ENCODE results near the gene ZNF14.

DNA sequence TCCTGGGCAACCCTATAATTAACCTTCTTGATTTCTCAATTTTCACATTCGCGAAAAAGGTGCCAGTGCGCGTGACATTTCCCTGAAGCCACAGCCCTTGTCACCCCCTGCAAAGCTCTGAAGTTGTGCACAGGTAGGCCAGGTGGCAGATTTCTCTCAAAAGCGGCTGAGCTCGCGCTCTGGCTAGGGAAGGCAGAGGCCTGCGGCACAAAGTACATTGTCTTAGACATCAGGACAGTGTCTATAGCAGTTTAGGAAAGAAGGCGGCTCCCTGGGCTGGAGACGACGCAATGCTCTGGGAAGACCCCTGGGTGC lies 42.9 kb upstream of the ZNF14 start:
- TF ChIP-seq SREBF2 (IDR thresholded peaks at IDR 0.05), result no peak
- TF ChIP-seq, protein P1, sequence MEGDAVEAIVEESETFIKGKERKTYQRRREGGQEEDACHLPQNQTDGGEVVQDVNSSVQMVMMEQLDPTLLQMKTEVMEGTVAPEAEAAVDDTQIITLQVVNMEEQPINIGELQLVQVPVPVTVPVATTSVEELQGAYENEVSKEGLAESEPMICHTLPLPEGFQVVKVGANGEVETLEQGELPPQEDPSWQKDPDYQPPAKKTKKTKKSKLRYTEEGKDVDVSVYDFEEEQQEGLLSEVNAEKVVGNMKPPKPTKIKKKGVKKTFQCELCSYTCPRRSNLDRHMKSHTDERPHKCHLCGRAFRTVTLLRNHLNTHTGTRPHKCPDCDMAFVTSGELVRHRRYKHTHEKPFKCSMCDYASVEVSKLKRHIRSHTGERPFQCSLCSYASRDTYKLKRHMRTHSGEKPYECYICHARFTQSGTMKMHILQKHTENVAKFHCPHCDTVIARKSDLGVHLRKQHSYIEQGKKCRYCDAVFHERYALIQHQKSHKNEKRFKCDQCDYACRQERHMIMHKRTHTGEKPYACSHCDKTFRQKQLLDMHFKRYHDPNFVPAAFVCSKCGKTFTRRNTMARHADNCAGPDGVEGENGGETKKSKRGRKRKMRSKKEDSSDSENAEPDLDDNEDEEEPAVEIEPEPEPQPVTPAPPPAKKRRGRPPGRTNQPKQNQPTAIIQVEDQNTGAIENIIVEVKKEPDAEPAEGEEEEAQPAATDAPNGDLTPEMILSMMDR (IDR thresholded peaks at IDR 0.05), result no peak
- TF ChIP-seq, protein P2, sequence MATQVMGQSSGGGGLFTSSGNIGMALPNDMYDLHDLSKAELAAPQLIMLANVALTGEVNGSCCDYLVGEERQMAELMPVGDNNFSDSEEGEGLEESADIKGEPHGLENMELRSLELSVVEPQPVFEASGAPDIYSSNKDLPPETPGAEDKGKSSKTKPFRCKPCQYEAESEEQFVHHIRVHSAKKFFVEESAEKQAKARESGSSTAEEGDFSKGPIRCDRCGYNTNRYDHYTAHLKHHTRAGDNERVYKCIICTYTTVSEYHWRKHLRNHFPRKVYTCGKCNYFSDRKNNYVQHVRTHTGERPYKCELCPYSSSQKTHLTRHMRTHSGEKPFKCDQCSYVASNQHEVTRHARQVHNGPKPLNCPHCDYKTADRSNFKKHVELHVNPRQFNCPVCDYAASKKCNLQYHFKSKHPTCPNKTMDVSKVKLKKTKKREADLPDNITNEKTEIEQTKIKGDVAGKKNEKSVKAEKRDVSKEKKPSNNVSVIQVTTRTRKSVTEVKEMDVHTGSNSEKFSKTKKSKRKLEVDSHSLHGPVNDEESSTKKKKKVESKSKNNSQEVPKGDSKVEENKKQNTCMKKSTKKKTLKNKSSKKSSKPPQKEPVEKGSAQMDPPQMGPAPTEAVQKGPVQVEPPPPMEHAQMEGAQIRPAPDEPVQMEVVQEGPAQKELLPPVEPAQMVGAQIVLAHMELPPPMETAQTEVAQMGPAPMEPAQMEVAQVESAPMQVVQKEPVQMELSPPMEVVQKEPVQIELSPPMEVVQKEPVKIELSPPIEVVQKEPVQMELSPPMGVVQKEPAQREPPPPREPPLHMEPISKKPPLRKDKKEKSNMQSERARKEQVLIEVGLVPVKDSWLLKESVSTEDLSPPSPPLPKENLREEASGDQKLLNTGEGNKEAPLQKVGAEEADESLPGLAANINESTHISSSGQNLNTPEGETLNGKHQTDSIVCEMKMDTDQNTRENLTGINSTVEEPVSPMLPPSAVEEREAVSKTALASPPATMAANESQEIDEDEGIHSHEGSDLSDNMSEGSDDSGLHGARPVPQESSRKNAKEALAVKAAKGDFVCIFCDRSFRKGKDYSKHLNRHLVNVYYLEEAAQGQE (IDR thresholded peaks at IDR 0.05), result no peak
